Endometrium (tissue), 2 donors: ENCODE results near the gene CD84.
"Not testable (repeated sequence)": the region's sequence is repeated elsewhere in the genome, so short reads cannot be mapped to it uniquely, and the experiment has no call there.

Experiments
- FAIRE-seq: peaks from 2 replicates; lab custom pipeline; 2012; peaks lifted over from hg19 to GRCh38; lab: Jason Lieb, UNC
- donor health status: control.
- donor health status: control.

The CD84 gene

DNA sequence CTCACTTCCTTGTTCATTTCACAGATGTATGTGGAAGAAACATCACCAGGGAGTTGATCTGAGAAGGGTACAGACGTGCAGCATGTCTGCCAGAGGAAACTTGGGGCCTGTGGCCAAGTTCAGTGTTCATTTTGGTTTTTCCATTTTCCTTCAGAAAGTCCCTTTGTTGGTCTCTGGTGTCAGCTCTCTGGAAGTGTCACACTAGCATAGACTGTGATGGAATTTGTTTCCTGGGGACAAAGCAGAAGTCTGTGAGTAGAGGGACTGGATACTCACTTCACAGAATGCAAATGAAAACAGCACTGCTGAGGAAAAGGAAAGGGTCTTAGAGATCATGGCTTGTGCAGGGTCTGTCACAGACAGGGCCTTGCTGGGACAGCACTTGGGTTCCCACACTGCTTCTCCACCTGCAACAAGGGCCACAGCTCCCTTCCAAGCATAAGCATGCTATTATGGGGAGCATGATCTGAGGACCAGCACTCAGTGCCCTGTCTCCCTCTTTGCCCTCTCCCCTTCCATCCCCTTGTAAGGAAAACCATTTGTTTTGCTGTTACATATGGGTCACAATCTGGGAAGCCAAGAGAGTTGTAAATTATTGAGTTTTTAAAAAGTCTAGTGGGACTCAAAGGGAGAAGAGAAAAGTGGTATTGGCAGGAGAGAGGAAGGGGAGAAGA lies 31.4 kb upstream of the CD84 start:
- no peak for FAIRE-seq

DNA sequence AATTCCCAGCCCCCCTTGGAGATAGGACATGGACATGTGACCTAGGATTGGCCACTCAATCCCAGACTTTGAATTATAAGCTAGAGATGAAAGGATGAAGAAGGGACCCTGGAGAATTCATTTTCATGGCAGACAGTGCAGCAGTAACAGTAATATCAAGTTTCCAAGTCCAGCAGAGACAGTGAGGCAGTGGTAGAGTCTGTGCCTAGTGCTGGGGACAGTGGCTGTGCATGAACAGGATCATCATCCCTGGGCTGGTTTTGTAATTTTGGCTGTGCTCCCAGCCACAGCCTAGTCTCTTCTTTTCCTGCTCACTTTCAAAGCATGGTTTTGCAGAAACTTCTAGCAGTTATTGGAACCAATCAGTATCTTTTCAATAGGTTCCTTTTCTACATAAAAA lies 29.6 kb upstream of the CD84 start:
- no peak for FAIRE-seq

DNA sequence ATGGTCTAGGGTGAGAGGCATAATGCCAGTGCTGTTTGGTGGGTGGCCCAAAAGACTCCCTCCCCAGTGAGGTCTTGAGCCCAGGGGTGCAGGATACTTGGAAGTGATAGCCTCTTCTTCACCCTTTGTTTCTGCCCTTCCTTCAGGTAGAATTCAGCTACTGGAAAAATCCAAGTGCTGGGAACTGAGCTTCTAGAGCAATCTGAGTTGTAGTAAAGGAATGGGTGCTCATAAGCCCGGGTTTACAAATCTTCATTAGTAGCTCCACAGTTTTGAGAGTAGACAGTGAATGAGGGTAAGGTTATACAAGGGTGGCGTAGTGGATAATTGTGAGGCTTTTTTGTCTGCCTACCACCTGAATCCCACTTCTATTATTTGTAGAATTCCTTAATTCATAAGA lies 29.2 kb upstream of the CD84 start:
- no peak for FAIRE-seq

DNA sequence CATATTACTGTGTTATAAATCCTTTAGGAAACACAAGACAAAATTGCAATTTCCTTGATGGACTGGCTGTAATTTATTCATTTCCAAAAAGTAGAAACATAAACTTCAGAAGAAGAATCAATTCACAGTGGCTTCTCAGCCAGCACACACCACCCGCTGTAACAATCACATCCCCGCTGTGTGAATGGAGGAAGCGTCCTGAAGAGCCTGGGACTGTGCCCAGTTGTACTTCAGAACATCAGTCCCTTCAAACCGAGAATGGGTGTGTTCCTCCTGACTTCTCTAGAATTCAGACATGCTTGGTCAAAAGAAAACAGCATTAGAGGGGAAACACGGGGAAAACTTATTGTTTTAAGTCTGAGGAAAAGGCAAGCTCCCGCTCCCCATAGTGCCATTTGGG lies 28.8 kb upstream of the CD84 start:
- no peak for FAIRE-seq

DNA sequence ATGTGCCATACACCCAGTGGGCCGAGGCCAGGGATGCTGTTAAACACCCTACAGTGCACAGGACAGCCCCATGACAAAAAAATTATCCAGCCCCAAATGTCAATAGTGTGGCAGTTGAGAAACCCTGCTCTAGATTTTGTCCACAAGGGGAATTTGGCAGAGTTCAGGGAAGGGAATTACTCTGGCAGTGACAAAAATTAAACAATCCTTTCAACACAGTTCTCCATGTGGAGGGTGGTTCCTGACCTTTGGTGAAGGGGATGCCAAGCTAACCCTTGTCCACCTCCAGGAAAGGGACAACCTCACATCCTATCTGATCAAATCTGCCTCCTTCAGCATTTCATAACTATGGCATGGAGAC lies 28.4 kb upstream of the CD84 start:
- no peak for FAIRE-seq

DNA sequence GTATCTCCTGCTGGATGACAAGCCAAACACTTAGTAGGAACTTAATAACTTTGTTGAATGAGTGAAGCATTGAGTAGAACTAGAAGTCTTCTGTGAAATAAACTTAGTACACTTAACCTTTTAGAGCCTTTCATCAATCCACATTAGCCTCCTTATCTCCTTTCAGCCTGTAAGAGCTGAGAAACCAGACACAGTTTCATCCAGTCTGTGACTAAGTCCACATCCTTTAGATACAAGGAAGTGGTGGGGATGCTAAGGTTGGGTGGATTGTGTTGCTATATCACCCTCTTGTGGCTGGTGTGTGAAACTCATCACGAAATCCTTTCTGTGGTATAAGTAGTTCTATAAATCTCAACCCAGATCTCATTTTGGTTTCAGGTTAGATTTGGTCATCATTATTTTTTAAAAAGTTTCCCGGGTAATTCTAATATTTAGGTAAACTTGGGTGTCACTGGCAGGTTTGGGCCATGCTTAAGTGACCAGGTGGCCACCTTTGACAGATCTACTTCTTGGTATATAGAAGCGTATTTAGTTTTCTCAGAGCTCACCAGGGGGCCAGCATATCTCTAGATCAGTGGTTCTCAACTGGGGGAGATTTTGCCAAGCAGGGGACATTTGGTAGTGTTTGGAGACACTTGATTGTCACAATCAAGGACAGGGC lies 27.8 kb upstream of the CD84 start:
- FAIRE-seq: peak; percentile 82

DNA sequence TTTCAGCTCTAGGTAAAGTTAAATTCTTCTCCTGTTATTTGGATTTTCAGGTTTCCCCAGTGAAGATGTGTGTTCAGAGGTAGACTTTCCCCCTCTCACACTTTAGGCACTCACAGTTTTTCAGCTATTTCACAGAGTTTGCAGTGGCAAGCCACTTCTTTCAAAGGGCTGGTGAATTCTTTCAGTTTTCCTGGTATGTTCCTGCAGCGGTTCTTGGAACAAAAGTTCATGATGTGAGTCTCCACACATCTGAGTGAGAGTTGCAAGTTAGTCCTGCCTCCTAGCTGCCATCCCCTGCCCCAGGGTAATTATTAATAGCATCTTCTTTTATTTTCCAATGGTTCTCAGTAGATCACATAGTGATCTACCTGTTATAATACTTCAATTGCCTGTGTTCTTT lies 27.3 kb upstream of the CD84 start:
- FAIRE-seq: no peak

DNA sequence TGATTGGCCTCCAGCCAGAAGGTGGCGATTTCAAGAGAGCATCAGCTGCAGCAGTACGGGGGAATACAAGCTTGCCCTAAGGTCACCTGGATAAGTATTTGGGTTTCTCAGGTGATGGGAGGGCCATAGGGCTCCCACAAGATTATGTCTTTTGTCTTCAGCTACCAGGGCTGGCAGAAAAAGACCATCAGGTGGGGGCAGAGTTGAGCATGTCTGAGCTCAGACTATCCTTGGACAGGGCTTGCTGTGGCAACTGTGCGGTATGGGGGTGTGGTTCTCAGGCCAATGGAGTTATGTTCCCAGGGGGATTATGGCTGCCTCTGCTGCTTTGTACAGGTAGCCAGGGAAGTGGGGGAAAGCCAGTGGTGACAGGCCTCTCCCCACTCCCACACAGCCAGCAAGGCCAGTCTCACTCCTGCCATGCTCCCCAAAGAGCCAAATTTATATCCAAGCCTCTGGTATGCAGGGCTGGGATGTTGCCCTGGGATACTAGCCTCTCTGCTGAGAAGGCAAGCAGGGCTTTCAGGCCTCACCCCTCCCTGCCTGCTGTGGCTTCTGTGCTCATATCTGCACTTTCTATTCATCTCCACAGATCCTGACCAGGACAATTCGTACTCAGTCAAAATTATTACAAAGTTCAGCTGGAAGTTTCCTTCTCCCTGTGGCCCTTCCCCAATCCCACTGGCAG lies 26.6 kb upstream of the CD84 start:
- no peak for FAIRE-seq

DNA sequence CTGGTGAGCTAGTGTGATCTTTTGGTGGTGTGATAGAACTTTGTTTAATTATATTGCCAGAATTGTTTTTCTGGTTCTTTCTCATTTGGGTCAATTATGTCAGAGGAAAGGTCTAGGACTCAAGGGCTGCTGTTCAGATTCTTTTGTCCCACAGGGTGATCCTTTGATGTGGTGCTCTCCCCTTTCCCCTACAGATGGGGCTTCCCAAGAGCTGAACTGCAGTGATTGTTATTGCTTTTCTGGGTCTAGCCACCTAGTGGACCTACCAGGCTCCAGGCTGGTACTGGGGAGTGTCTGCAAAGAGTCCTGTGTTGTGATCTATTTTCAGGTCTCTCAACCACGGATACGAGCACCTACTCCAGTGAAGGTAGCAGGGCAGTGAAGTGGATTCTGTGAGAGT lies 25.9 kb upstream of the CD84 start:
- FAIRE-seq: no peak

DNA sequence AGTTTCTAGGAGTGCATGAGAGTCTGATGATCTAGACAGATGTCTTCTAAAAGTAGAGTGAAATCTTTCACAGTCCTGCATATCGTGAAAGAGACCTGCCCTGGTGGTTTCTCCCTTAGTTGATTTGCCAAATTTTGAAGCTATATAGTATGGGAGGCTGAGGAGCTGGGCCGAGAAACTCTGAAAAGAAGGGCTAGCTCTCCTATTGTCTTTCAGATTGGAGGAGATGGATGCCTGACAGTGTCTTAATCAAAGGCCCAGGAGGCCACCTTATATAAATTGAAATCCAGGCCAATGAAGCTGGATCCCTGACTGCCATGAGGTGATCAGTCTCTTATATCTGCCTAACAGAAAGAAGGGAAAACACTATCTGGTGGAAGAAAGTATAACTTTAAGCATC lies 18.4 kb upstream of the CD84 start:
- no peak for FAIRE-seq

DNA sequence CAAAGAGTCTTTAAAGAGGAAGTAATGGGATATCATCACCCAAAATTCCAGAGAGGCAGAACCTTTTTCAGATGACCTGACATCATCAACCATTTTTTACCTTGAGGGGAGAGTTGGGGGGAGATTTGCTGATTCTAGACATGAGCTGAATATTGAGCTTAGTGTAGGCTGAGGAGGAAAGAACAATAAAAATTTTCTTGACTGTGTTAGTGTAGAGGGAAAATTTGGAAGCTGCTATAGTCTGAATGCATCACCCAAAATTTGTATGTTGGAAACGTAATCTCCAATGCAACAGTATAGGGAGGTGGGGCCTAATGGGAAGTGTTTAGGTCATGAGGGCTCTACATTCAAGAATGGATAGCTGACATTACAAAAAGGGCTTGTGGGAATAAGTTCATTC lies 17.8 kb upstream of the CD84 start:
- no peak for FAIRE-seq

DNA sequence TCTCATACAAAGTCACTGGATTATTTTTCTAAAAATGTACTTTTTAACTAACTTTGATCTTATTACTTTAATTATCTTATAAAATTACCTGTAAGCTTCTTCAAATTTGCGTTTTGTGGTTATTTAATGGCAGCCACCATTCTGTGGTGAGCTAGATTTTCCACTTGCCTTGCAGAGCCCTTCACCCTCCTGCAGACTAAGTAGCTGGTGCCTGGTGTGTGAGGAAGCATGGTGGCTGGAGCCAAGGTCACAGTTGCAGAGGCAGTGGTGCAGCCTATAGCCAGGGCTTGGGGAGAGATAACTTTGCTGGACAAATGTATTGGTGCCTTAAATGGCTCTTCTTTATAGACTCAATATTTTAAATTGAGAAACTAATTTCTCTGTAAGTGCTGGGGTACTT lies 11.2 kb upstream of the CD84 start:
- no peak for FAIRE-seq

DNA sequence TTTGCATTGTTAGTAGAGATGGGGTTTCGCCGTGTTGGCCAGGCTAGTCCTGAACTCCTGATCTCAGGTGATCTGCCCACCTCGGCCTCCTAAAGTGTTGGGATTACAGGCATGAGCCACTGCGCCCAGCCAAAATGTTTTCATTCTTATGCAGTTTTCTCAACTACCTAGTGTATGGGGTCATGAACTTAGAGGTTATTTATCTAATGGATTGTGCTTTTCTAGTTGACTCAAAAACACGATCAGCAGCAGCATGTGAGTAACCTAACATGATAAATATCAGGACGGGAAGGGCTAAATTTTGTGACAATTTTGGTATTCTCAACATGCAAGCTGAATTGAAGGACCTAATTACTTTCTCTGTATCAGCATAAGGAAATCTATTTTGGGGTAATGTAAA lies 9.2 kb upstream of the CD84 start:
- FAIRE-seq: no peak

DNA sequence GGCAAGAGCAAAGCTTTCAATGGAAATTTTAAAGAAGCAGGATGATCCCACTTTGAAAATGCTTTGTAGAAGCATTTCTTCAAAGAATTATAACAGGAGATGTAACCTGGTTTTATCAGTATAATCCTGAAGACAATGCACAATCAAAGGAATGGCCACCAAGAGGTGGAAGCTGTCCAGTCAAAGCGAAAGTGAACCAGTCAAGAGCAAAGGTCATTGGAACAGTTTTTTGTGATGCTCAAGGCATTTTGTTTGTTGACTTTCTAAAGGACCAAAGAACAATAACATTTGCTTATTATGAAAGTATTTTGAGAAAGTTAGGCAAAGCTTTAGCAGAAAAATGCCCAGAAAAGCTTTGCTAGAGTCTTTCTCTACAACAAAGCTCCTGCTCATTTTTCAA lies 5.5 kb upstream of the CD84 start:
- FAIRE-seq: no peak

DNA sequence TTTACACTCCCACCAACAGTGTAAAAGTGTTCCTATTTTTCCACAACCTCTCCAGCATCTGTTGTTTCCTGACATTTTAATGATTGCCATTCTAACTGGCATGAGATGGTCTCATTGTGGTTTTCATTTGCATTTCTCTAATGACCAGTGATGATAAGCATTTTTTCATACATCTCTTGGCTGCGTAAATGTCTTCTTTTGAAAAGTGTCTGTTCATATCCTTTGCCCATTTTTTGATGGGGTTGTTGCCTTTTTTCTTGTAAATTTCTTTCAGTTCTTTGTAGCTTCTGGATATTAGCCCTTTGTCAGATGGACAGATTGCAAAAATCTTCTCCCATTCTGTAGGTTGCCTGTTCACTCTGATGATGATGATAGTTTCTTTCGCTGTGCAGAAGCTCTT lies 3.7 kb upstream of the CD84 start:
- FAIRE-seq: not testable (repeated sequence)

DNA sequence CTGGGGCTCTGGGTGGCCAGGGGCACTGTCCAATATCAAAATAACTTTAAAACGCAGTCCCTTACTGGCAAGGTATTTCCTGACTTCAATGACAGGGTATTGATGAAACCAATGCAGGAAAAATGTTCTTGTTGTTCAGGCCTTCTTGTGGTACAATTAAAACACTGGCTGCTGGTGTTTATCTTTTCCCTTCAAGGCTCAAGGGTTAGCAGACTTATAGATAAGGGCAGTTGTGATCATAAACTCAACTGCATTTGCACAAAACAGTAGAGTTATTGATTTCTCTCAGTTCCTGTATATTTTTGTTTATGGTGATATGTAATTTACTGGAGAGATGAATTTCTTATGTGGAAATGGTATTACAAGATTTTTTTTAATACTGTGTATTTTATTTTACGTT lies 2.7 kb upstream of the CD84 start:
- FAIRE-seq: no peak

DNA sequence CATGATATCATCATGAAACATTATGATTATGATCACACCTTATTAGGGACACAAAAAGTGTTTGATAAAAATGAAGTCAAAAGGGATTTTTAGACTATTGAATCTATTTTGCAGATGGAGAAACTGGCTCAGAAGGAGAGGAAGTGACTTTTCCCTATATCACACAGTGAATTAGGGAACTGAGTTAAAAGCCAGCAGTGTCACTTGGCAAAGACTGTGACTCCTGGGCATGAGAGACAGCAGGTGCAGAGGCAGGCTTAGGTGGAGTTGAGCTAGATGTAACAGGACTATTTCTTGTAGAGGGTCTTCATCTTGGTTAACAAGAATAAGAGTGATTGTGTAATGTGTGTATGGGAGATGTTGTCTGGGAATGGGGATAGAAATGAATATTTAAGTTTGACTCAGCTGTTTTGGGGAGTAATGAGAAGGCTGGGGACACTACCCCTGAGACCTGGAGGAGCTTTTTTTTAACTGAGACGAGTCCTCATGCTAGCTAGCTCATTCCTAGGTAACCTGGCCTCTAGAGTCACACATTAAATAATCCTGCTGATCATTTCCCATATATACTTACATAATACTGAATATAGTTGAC lies 1.0 kb upstream of the CD84 start:
- no peak for FAIRE-seq

DNA sequence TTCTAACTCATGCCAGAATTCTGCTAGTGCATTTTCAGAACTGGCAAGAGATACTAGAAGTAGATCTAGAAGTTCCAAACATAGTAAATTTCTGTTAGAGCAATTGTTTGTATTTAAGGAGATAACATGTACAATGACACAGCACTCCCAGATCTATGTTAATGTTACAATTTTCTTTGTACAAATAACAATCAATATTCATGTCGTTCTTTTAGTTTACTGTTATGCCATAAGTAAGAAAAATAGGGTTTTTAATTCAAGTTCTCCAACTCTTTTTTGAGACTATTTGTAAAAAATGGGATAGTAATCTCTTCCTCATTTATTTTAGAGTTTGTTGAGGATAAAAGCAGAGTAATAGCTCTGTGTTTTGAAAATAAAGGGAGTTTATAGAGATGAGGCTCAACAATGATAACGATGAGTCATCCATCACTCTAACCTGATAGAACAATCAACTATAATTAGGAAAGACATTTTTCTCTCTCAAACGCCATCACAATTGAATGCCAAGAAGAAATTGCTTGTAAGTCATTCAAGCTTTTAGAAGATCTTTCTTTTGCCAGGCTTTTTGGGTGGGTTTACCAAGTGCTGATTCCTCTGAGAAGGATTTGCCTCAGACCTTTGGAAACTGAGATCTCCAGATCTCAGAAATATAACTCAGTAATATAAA lies 638 bp downstream of the CD84 start:
- FAIRE-seq: no peak

DNA sequence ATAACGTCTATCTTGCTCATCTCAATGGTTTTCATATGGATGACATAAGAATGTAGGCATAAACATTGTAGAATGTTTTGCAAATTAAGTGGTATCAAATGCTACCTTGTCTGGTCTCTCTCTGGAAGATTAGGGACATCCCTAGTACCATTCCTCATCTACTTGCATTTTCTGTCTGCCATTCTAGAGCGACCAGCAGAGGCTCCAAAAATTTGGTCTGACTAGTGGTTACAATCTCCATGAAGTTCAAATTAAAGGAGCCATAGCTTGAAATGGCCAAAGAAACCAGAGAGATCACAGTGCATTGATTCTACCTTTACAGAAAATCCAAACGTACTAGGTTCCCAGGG lies 1.1 kb downstream of the CD84 start:
- FAIRE-seq: no peak

DNA sequence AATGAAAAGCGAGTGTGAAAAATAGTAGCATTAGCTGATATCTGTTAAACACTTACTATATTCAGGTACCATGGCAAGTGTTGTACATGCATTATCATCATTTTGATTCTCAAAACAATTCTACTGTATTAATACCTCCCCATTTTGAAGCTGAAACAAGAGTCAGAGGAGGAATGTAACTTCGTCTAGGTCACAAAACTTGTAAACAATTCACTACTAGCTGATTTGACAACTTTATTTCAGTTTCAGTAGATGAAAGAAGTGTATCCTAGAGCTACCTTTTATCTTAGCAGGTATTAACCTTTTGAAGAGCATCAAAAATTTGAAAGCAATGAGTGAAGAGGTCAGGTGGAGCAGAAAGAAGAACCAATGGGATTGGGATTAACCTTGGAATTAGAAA lies 1.6 kb downstream of the CD84 start:
- FAIRE-seq: no peak

DNA sequence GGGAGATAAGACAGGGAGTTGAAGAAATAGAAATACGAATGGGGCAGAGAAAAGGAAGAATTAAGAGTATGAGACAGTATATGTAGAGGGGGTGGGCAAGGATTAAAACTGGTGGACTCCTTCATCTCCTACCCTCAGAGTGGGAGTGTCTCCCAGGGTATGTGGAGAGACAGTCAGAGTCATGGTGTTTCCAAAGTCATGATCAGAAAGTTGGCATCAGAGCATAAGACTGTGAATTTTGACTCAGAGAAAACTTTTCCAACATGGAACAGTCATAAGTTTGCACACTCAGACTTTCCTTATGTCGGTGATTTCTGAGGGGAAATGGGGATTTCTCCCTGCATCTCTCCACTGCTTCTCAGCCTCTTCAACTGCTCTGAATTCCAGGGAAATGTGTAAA lies 2.4 kb downstream of the CD84 start:
- FAIRE-seq: no peak

DNA sequence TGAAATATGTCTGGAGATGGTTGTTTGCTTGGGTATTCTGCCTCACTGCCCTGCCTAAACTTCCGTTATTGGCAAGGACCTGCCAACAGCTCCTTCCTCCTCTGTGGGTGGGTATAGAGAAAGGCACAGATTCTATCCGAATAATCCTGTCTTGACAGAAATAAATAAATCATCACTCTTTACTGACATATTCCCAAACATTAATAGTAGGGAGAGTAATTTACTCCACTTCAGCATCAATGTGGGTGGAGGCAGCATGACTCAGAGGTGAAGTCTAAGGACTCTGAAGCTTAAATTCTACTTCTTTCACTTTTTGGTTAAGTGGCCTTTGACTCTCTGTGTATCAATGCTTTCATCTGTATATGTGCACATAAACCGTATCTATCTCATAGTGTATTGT lies 2.9 kb downstream of the CD84 start:
- no peak for FAIRE-seq

DNA sequence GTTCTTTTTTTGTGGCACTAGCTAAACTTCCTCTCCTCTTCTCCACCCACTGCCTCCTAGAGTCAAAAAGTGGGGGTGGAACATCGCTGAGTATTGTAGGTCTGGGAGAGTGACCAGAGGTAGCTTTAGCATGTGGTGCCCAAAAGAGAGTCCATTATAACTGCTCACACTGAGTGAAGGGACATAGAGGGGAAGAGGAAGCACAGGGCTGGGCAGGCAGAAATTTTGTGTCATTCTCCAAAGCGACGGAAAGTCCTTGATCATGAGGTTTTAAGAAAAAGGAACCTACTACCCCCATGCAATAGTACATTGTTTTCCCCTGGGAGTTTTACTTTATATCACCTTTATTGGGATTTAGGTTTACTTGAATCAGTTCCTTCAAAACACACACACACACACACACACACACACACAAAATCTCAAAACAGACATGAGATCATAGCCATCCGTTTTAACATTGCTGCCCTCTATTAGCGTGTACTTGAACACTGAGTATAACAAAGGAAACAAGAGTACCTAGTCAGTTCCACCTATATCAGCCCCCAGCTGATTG lies 4.1 kb downstream of the CD84 start:
- no peak for FAIRE-seq
